DMS 273 treated with DMSO at 0.1 percent for 48 hours (cell line): Measurements from ENCODE around the gene SIGLEC6.
"Not testable (repeated sequence)": the region's sequence is repeated elsewhere in the genome, so short reads cannot be mapped to it uniquely, and the experiment has no call there.

Experiments used
- DNase-seq: peaks from one replicate; lab custom pipeline; 2025; lab: John Stamatoyannopoulos, UW

Gene SIGLEC6

GRCh38 chr19:51508059-51508733, 23.3 kb downstream of the SIGLEC6 start:
- no peak for DNase-seq

GRCh38 chr19:51507640-51508058, 23.8 kb downstream of the SIGLEC6 start:
- DNase-seq = no peak

- DNase-seq = no peak
Observed at GRCh38 chr19:51507192-51507591, 24.3 kb downstream of the SIGLEC6 start.

GRCh38 chr19:51505904-51506303, 25.6 kb downstream of the SIGLEC6 start:
- no peak for DNase-seq

GRCh38 chr19:51503896-51504295, 27.6 kb downstream of the SIGLEC6 start:
- DNase-seq = no peak

- DNase-seq = no peak
Observed at GRCh38 chr19:51503286-51503817, 28.1 kb downstream of the SIGLEC6 start.

- no peak for DNase-seq
Observed at GRCh38 chr19:51501594-51502263, 29.7 kb downstream of the SIGLEC6 start, which contains the start of gene SIGLEC12. Gene SIGLEC12, minus strand, starts transcription at chr19:51501800. Its CDS starts 67 bp downstream, at chr19:51501733.

- not testable (repeated sequence) for DNase-seq
Observed at GRCh38 chr19:51500931-51501330, 30.5 kb downstream of the SIGLEC6 start.

GRCh38 chr19:51497666-51498065, 33.8 kb downstream of the SIGLEC6 start:
- DNase-seq = no peak

- no peak for DNase-seq
Observed at GRCh38 chr19:51493776-51494175, 37.7 kb downstream of the SIGLEC6 start.

- DNase-seq = no peak
Observed at GRCh38 chr19:51491586-51491985, 39.9 kb downstream of the SIGLEC6 start.

GRCh38 chr19:51490676-51491075, 40.8 kb downstream of the SIGLEC6 start:
- no peak for DNase-seq

- no peak for DNase-seq
Observed at GRCh38 chr19:51489113-51489512, 42.4 kb downstream of the SIGLEC6 start.

- DNase-seq = no peak
Observed at GRCh38 chr19:51488491-51488890, 43.0 kb downstream of the SIGLEC6 start.

GRCh38 chr19:51485960-51486660, 45.4 kb downstream of the SIGLEC6 start:
- DNase-seq = no peak

- no peak for DNase-seq
Observed at GRCh38 chr19:51480590-51480989, 50.9 kb downstream of the SIGLEC6 start.

GRCh38 chr19:51479531-51480331, 51.7 kb downstream of the SIGLEC6 start:
- no peak for DNase-seq

- no peak for DNase-seq
Observed at GRCh38 chr19:51478381-51479234, 52.9 kb downstream of the SIGLEC6 start, which contains the start of gene CEACAM18. Gene CEACAM18, plus strand, starts transcription at chr19:51478539.

GRCh38 chr19:51477344-51477743, 54.1 kb downstream of the SIGLEC6 start:
- no peak for DNase-seq

- no peak for DNase-seq
Observed at GRCh38 chr19:51476164-51476563, 55.3 kb downstream of the SIGLEC6 start.
